CD4-positive, alpha-beta T cell (primary cell): ENCODE results near the gene RNF186. TPM values are rescaled to one million over a fixed set of nuclear protein-coding genes. Genes with fewer than 3 reads are reported as not detected.

ENCODE experiments used
- ATAC-seq: fragments of 200-7000 bp; cut with Tn5 transposase; one replicate; pipeline ENCODE4 v1.10.0; 2022; ENCODE audit warnings: mild to moderate bottlenecking; ENCODE audit not compliant: poor library complexity
- CTCF ChIA-PET: fragments of 350-600 bp; sonication (Branson Sonifier 250); formaldehyde crosslinking; loops from one replicate; lab custom pipeline; 2021; ENCODE audit warnings: antibody characterized with exemption, inconsistent platforms; lab: Charles Lee
- POLR2A ChIA-PET: fragments of 350-600 bp; sonication (Branson Sonifier 250); formaldehyde crosslinking; loops from one replicate; lab custom pipeline; 2021; ENCODE audit warnings: antibody characterized with exemption, inconsistent platforms; lab: Charles Lee
- DNase-seq, 14 experiments: peaks; one replicate each; pipeline ENCODE4 v3.0.0-alpha.2; 2013 to 2020; ENCODE audit warnings: mixed read lengths in 2 of 14
- H3K27ac ChIP-seq, 2 donors: one replicate each; pipeline versions ENCODE4 v1.5.1 to v1.7.0; 2013; ENCODE audit warnings: low read length in 2 of 2, low read depth in 1 of 2, mild to moderate bottlenecking in 1 of 2
- H3K27me3 ChIP-seq, 2 experiments: 1 replicate in 1 of 2; 2 replicates in 1 of 2; pipeline versions ENCODE4 v1.6.1 to v1.7.0; 2013; ENCODE audit warnings: low read length in 2 of 2, control low read depth in 1 of 2, mild to moderate bottlenecking in 1 of 2, moderate library complexity in 1 of 2; ENCODE audit not compliant: insufficient read depth in 2 of 2, control insufficient read depth in 1 of 2
- H3K36me3 ChIP-seq: one replicate; pipeline ENCODE4 v1.6.1; 2013; ENCODE audit warnings: low read length, control low read depth; ENCODE audit not compliant: insufficient read depth
- H3K4me1 ChIP-seq: one replicate; pipeline ENCODE4 v1.6.1; 2013; ENCODE audit warnings: low read length, control low read depth; ENCODE audit not compliant: insufficient read depth
- H3K4me3 ChIP-seq: one replicate; pipeline ENCODE4 v1.5.1; 2013; ENCODE audit warnings: mild to moderate bottlenecking, low read length, moderate library complexity
- H3K9me3 ChIP-seq, 2 experiments: 1 replicate in 1 of 2; 2 replicates in 1 of 2; pipeline versions ENCODE4 v1.6.1 to v1.7.0; 2013; ENCODE audit warnings: low read length in 2 of 2, mild to moderate bottlenecking in 2 of 2, control low read depth in 1 of 2, moderate library complexity in 1 of 2; ENCODE audit not compliant: control insufficient read depth in 1 of 2, insufficient read depth in 1 of 2
- H3K27ac Mint-ChIP-seq: one replicate; pipeline ENCODE4 v1.8.0; 2020; ENCODE audit warnings: mixed read lengths
- H3K27me3 Mint-ChIP-seq: one replicate; pipeline ENCODE4 v1.8.0; 2021; ENCODE audit warnings: mixed read lengths
- H3K36me3 Mint-ChIP-seq: one replicate; pipeline ENCODE4 v1.8.0; 2021; ENCODE audit warnings: low read depth, mixed read lengths
- H3K4me1 Mint-ChIP-seq: one replicate; pipeline ENCODE4 v1.8.0; 2021; ENCODE audit warnings: low read depth, mixed read lengths
- H3K4me3 Mint-ChIP-seq: one replicate; pipeline ENCODE4 v1.8.0; 2020; ENCODE audit warnings: mild to moderate bottlenecking, mixed read lengths
- H3K9me3 Mint-ChIP-seq: one replicate; pipeline ENCODE4 v1.8.0; 2020; ENCODE audit warnings: mixed read lengths
- intact Hi-C, 2 experiments: fragments of 100-400 bp; cut with DNase I in 1 of 2; cut with micrococcal nuclease in 1 of 2; formaldehyde crosslinking; loops; one replicate each; pipeline versions ENCODE4 v1.15.1 to v1.9.0; 2023 to 2025; cut with DNase I, micrococcal nuclease
- total RNA-seq, 174 experiments: library from RNA in 2 of 174; stranded (reverse) in 2 of 174; gene quantifications; one replicate each; pipeline ENCODE4 v1.2.3 and lab custom pipeline; 2021 to 2026
- TF ChIP-seq, protein P1 (sequence below): fragments of 200-600 bp; IDR thresholded peaks from one replicate; pipeline ENCODE4 v1.8.0; 2022; ENCODE audit warnings: antibody characterized with exemption, mild to moderate bottlenecking

The RNF186 gene
- total RNA-seq, 2 experiments from 2014 or later, result not detected

GRCh38 chr1:19815801-19816736, 986 bp upstream of the RNF186 start:
- Mint-ChIP-seq H3K9me3 (no peaks in the 10 kb centered on the region), H3K4me1 (no peaks in the 10 kb centered on the region), H3K27me3 (no peaks in the 10 kb centered on the region), H3K4me3 (no peak overlapping the region), H3K27ac (no peak overlapping the region), H3K36me3 (no peaks in the 10 kb centered on the region)
- TF ChIP-seq, protein P1, sequence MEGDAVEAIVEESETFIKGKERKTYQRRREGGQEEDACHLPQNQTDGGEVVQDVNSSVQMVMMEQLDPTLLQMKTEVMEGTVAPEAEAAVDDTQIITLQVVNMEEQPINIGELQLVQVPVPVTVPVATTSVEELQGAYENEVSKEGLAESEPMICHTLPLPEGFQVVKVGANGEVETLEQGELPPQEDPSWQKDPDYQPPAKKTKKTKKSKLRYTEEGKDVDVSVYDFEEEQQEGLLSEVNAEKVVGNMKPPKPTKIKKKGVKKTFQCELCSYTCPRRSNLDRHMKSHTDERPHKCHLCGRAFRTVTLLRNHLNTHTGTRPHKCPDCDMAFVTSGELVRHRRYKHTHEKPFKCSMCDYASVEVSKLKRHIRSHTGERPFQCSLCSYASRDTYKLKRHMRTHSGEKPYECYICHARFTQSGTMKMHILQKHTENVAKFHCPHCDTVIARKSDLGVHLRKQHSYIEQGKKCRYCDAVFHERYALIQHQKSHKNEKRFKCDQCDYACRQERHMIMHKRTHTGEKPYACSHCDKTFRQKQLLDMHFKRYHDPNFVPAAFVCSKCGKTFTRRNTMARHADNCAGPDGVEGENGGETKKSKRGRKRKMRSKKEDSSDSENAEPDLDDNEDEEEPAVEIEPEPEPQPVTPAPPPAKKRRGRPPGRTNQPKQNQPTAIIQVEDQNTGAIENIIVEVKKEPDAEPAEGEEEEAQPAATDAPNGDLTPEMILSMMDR, result no peak
- H3K27ac ChIP-seq, result no peak overlapping the region
- DNase-seq (no peak), ATAC-seq (no peak)
- H3K4me3 ChIP-seq, result no peak overlapping the region
- no peaks in the 10 kb centered on the region for H3K27me3 ChIP-seq
- H3K36me3 ChIP-seq, result no peaks in the 10 kb centered on the region
- peaks cover 0 to 5% of the 10 kb centered on the region in 2 experiments for H3K9me3 ChIP-seq
- ChIA-PET POLR2A (no interaction called here), CTCF (no interaction called here)
- intact Hi-C loops, result no loop called here
- H3K4me1 ChIP-seq, result no peaks in the 10 kb centered on the region

DNA sequence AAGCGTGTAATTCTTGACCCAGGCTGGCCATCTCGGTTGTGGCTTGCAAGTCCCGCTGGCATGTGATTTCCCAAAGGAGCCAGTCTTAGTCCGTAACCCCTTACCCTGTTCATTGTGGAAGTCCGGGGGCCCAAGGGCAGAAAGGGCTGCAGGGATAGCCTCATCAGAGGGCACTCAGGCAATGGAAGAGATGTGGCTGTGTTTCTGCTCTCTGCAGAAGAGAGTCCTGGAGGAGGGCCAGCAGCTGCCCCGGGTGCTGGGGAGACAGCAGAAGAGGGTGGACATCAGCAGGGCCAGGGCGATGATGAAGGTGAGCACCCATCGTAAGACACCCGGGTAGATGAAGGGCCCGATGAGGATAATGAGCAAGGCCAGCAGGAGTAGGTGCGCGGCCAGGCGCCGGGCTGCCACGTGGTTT, 830 bp downstream of the RNF186 start:
- intact Hi-C loops, result no loop called here
- no peak overlapping the region for H3K4me3 Mint-ChIP-seq
- ATAC-seq, result no peak
- POLR2A ChIA-PET, result no interaction called here
- no peaks in the 10 kb centered on the region for H3K9me3 Mint-ChIP-seq
- Histone ChIP-seq H3K9me3 (peaks cover 0 to 5% of the 10 kb centered on the region in 2 experiments), H3K4me1 (no peaks in the 10 kb centered on the region), H3K27ac (no peak overlapping the region), H3K27me3 (no peaks in the 10 kb centered on the region), H3K4me3 (no peak overlapping the region), H3K36me3 (no peaks in the 10 kb centered on the region)
- no peaks in the 10 kb centered on the region for H3K27me3 Mint-ChIP-seq
- no peaks in the 10 kb centered on the region for H3K4me1 Mint-ChIP-seq
- no peak for DNase-seq
- no peak overlapping the region for H3K27ac Mint-ChIP-seq
- TF ChIP-seq, protein P1, result no peak
- no peaks in the 10 kb centered on the region for H3K36me3 Mint-ChIP-seq
- CTCF ChIA-PET, result no interaction called here

- no peak for ATAC-seq
- TF ChIP-seq, protein P1, result no peak
- H3K4me3 Mint-ChIP-seq, result no peak overlapping the region
- Histone ChIP-seq H3K9me3 (peaks cover 0 to 5% of the 10 kb centered on the region in 2 experiments), H3K36me3 (no peaks in the 10 kb centered on the region), H3K27me3 (no peaks in the 10 kb centered on the region), H3K4me3 (no peak overlapping the region), H3K27ac (no peak overlapping the region), H3K4me1 (no peaks in the 10 kb centered on the region)
- no peaks in the 10 kb centered on the region for H3K27me3 Mint-ChIP-seq
- POLR2A ChIA-PET, result interaction anchor here (0.6 kb wide), 2 partner anchors 25 to 31 kb away, joined by 3 to 6 read pairs; no protein-coding TSS in a partner anchor
- H3K9me3 Mint-ChIP-seq, result no peaks in the 10 kb centered on the region
- H3K36me3 Mint-ChIP-seq, result no peaks in the 10 kb centered on the region
- H3K4me1 Mint-ChIP-seq, result no peaks in the 10 kb centered on the region
- CTCF ChIA-PET, result no interaction called here
- no peak overlapping the region for H3K27ac Mint-ChIP-seq
- DNase-seq, result no peak
- intact Hi-C loops, result no loop called here
These were observed 1.5 kb downstream of the RNF186 start for GRCh38 chr1:19813643-19813960.
